Measurements from ENCODE around the gene SLC7A1. TPM values are rescaled to one million over a fixed set of nuclear protein-coding genes. Genes with fewer than 3 reads are reported as not detected.

SLC7A1 gene
- total and polyA plus RNA-seq, 2 donors (not counting 3 experiments of a cell fraction or from before 2014, with no cell fraction given), result 21.0 to 79.3 TPM

GRCh38 chr13:29561918-29562317, 33.6 kb downstream of the SLC7A1 start:
- Histone ChIP-seq H3K4me2 (ENCODE audit: insufficient read depth, low read length) (no peak overlapping the region), H3K36me3 (ENCODE audit: control insufficient read depth in 2 of 2, extremely low read depth in 1 of 2, insufficient read depth in 2 of 2, low read length in 2 of 2) (no peaks in the 10 kb centered on the region), H3K79me2 (ENCODE audit: control insufficient read depth, insufficient read depth, low read length) (peaks cover 74% of the 10 kb centered on the region), H3K9me1 (replicated peaks; ENCODE audit: control insufficient read depth, extremely low read depth, insufficient read depth, low read length) (no peaks in the 10 kb centered on the region), H3K27me3 (ENCODE audit: control insufficient read depth in 2 of 2, insufficient read depth in 2 of 2, low read length in 2 of 2) (no peaks in the 10 kb centered on the region), H3K27ac (ENCODE audit: insufficient read depth, low read depth, low read length) (no peak overlapping the region), H3K4me3 (replicated peaks in 1 of 3; ENCODE audit: insufficient read depth in 1 of 3, low read depth in 1 of 3, low read length in 3 of 3) (no peak overlapping the region), H2AFZ (ENCODE audit: low read depth, low read length) (no peak overlapping the region), H4K20me1 (replicated peaks; ENCODE audit: control insufficient read depth, extremely low read depth, insufficient read depth, low read length) (no peaks in the 10 kb centered on the region), H3K9ac (replicated peaks; ENCODE audit: extremely low read depth, insufficient read depth, low read length) (no peak overlapping the region), H3K4me1 (ENCODE audit: control insufficient read depth, extremely low read depth, insufficient read depth, low read length) (peaks cover 33% of the 10 kb centered on the region), H3K9me3 (replicated peaks; ENCODE audit: control insufficient read depth, insufficient read depth, low read length) (no peaks in the 10 kb centered on the region)
- intact Hi-C loops (cut with micrococcal nuclease) (no loop called here), dilution Hi-C loops (cut with MboI; ENCODE audit: extremely low pct_ligation_motif_present, low sequenced_read_pairs) (no loop called here)
- no TSS peak for BruUV-seq (replicated peaks)
- TF ChIP-seq POLR2A (IDR thresholded peaks at IDR 0.05; ENCODE audit: low read depth, low read length) (no peak), POLR2AphosphoS5 (IDR thresholded peaks at IDR 0.05; ENCODE audit: insufficient read depth, low read depth, low read length) (no peak), MAX (IDR thresholded peaks at IDR 0.05; ENCODE audit: insufficient read depth, insufficient read length) (no peak), EZH2 (IDR thresholded peaks at IDR 0.05; ENCODE audit: borderline replicate concordance, low read depth, low read length, severe bottlenecking) (no peak)
- DNase-seq (ENCODE audit: low read depth, low spot score) (no peak), FAIRE-seq (no peak)
- CTCF ChIA-PET, result no interaction called here
- POLR2A ChIA-PET, result no interaction called here

- Histone ChIP-seq H4K20me1 (replicated peaks; ENCODE audit: control insufficient read depth, extremely low read depth, insufficient read depth, low read length) (no peaks in the 10 kb centered on the region), H3K36me3 (ENCODE audit: control insufficient read depth in 2 of 2, extremely low read depth in 1 of 2, insufficient read depth in 2 of 2, low read length in 2 of 2) (peaks cover 0 to 2% of the 10 kb centered on the region in 2 experiments), H3K27ac (ENCODE audit: insufficient read depth, low read depth, low read length) (no peak overlapping the region), H3K9me1 (replicated peaks; ENCODE audit: control insufficient read depth, extremely low read depth, insufficient read depth, low read length) (no peaks in the 10 kb centered on the region), H3K4me3 (replicated peaks in 1 of 3; ENCODE audit: insufficient read depth in 1 of 3, low read depth in 1 of 3, low read length in 3 of 3) (no peak overlapping the region), H3K4me2 (ENCODE audit: insufficient read depth, low read length) (no peak overlapping the region), H3K27me3 (ENCODE audit: control insufficient read depth in 2 of 2, insufficient read depth in 2 of 2, low read length in 2 of 2) (no peaks in the 10 kb centered on the region), H3K79me2 (ENCODE audit: control insufficient read depth, insufficient read depth, low read length) (peaks cover 68% of the 10 kb centered on the region), H3K9ac (replicated peaks; ENCODE audit: extremely low read depth, insufficient read depth, low read length) (no peak overlapping the region), H3K4me1 (ENCODE audit: control insufficient read depth, extremely low read depth, insufficient read depth, low read length) (no peaks in the 10 kb centered on the region), H3K9me3 (replicated peaks; ENCODE audit: control insufficient read depth, insufficient read depth, low read length) (no peaks in the 10 kb centered on the region), H2AFZ (ENCODE audit: low read depth, low read length) (no peak overlapping the region)
- FAIRE-seq (no peak), DNase-seq (ENCODE audit: low read depth, low spot score) (no peak)
- dilution Hi-C loops (cut with MboI; ENCODE audit: extremely low pct_ligation_motif_present, low sequenced_read_pairs) (no loop called here), intact Hi-C loops (cut with micrococcal nuclease) (no loop called here)
- ChIA-PET CTCF (interaction anchor here (1.5 to 3.1 kb wide), 2 partner anchors 8 to 30 kb away, joined by 3 to 18 read pairs; no protein-coding TSS in a partner anchor), POLR2A (no interaction called here)
- BruUV-seq (replicated peaks), result no TSS peak
- TF ChIP-seq EZH2 (IDR thresholded peaks at IDR 0.05; ENCODE audit: borderline replicate concordance, low read depth, low read length, severe bottlenecking) (no peak), JUN (IDR thresholded peaks at IDR 0.05; ENCODE audit: borderline replicate concordance, insufficient read depth, insufficient read length, low read depth) (no peak), FOS (IDR thresholded peaks at IDR 0.05; ENCODE audit: borderline replicate concordance, insufficient read depth, low read length) (no peak), CTCF (IDR thresholded peaks at IDR 0.05; ENCODE audit: extremely low read depth in 1 of 2, insufficient read depth in 1 of 2, low read depth in 1 of 2, low read length in 2 of 2) (no peak)
Observed at GRCh38 chr13:29556742-29557141, 38.7 kb downstream of the SLC7A1 start.

Data from endothelial cell of umbilical vein (primary cell).